B cell (primary cell): ENCODE results near the gene GPN1. TPM values are rescaled to one million over a fixed set of nuclear protein-coding genes. Genes with fewer than 3 reads are reported as not detected.

ENCODE experiments used
- ATAC-seq: fragments of 200-7000 bp; cut with Tn5 transposase; one replicate; pipeline ENCODE4 v1.10.0; 2021; ENCODE audit warnings: low read depth, mild to moderate bottlenecking, moderate number of reproducible peaks, moderate library complexity
- CTCF ChIA-PET: fragments of 350-600 bp; sonication (Branson Sonifier 250); formaldehyde crosslinking; loops from one replicate; lab custom pipeline; 2021; ENCODE audit warnings: antibody characterized with exemption, inconsistent platforms; lab: Charles Lee
- POLR2A ChIA-PET: fragments of 350-600 bp; sonication (Branson Sonifier 250); formaldehyde crosslinking; loops from one replicate; lab custom pipeline; 2021; ENCODE audit warnings: antibody characterized with exemption; lab: Charles Lee
- DNase-seq: peaks from one replicate; pipeline ENCODE4 v3.0.0; 2013
- H2AFZ ChIP-seq: 2 replicates; pipeline ENCODE4 v1.6.1; 2012; ENCODE audit warnings: mild to moderate bottlenecking, low read depth, low read length; ENCODE audit not compliant: insufficient read depth, poor library complexity, severe bottlenecking
- H3K27ac ChIP-seq, 2 donors: 1 replicate in 1 of 2; 2 replicates in 1 of 2; pipeline ENCODE4 v1.5.1; 2012 to 2013; ENCODE audit warnings: low read length in 2 of 2, mild to moderate bottlenecking in 2 of 2, moderate library complexity in 1 of 2
- H3K27me3 ChIP-seq, 4 experiments: fragments of 200-600 bp in 1 of 4; sonication (generic) in 1 of 4; replicated peaks in 1 of 4; 1 replicate in 2 of 4; 2 replicates in 2 of 4; pipeline versions ENCODE4 v1.6.1 to v1.7.0; 2013 to 2016; ENCODE audit warnings: low read length in 3 of 4, mild to moderate bottlenecking in 2 of 4, mixed read lengths in 1 of 4, moderate library complexity in 1 of 4; ENCODE audit not compliant: insufficient read depth in 4 of 4, control insufficient read depth in 3 of 4; ENCODE audit errors: control extremely low read depth in 1 of 4
- H3K36me3 ChIP-seq, 2 experiments: replicated peaks in 1 of 2; 1 replicate in 1 of 2; 2 replicates in 1 of 2; pipeline versions ENCODE4 v1.6.1 to v1.7.1; 2013; ENCODE audit warnings: low read length in 1 of 2; ENCODE audit not compliant: insufficient read depth in 2 of 2, control insufficient read depth in 1 of 2; ENCODE audit errors: control extremely low read depth in 1 of 2, extremely low read depth in 1 of 2
- H3K4me1 ChIP-seq, 2 donors: fragments of 200-600 bp in 1 of 2; sonication (generic) in 1 of 2; 1 replicate in 1 of 2; 2 replicates in 1 of 2; pipeline versions ENCODE4 v1.5.1 to v1.6.1; 2013 to 2017; ENCODE audit warnings: low read length in 2 of 2; ENCODE audit not compliant: control insufficient read depth in 2 of 2, insufficient read depth in 2 of 2
- H3K4me2 ChIP-seq: replicated peaks from 2 replicates; pipeline ENCODE3; 2012; ENCODE audit warnings: mild to moderate bottlenecking, low read depth, low read length; ENCODE audit not compliant: poor library complexity, severe bottlenecking
- H3K4me3 ChIP-seq, 5 experiments: fragments of 200-600 bp in 1 of 5; sonication (generic) in 1 of 5; 1 replicate in 3 of 5; 2 replicates in 2 of 5; pipeline versions ENCODE4 v1.5.1 to v1.7.0; 2011 to 2016; ENCODE audit warnings: low read length in 4 of 5, mild to moderate bottlenecking in 4 of 5, low read depth in 2 of 5, control low read depth in 1 of 5, moderate library complexity in 1 of 5; ENCODE audit not compliant: insufficient read depth in 1 of 5; ENCODE audit errors: control extremely low read depth in 1 of 5, extremely low read depth in 1 of 5
- H3K79me2 ChIP-seq: fragments of 200-600 bp; sonication (generic); one replicate; pipeline ENCODE4 v1.6.0; 2016; ENCODE audit warnings: low read length; ENCODE audit not compliant: control insufficient read depth, insufficient read depth
- H3K9ac ChIP-seq: fragments of 200-600 bp; sonication (generic); 2 replicates; pipeline ENCODE4 v1.6.1; 2017; ENCODE audit warnings: mild to moderate bottlenecking, low read length, moderate library complexity
- H3K9me3 ChIP-seq, 3 donors: one replicate each; pipeline versions ENCODE4 v1.6.1 to v1.7.1; 2013; ENCODE audit warnings: low read length in 2 of 3; ENCODE audit not compliant: control insufficient read depth in 2 of 3, insufficient read depth in 1 of 3; ENCODE audit errors: control extremely low read depth in 1 of 3
- H4K20me1 ChIP-seq: 2 replicates; pipeline ENCODE4 v1.6.0; 2012; ENCODE audit warnings: mild to moderate bottlenecking, low read length; ENCODE audit not compliant: insufficient read depth, control insufficient read depth, poor library complexity, severe bottlenecking
- H3K27ac Mint-ChIP-seq: one replicate; pipeline ENCODE4 v1.8.0; 2021; ENCODE audit warnings: mixed read lengths
- H3K27me3 Mint-ChIP-seq: one replicate; pipeline ENCODE4 v1.8.0; 2021; ENCODE audit warnings: mixed read lengths
- H3K4me1 Mint-ChIP-seq: one replicate; pipeline ENCODE4 v1.8.0; 2021; ENCODE audit warnings: mixed read lengths
- H3K4me3 Mint-ChIP-seq: one replicate; pipeline ENCODE4 v1.8.0; 2021; ENCODE audit warnings: mixed read lengths
- H3K9me3 Mint-ChIP-seq: one replicate; pipeline ENCODE4 v1.8.0; 2022; ENCODE audit warnings: mixed read lengths; ENCODE audit not compliant: insufficient read depth
- EZH2 ChIP-seq: IDR thresholded peaks from 2 replicates; pipeline ENCODE4 v1.6.1; 2012; ENCODE audit warnings: borderline replicate concordance, low read depth, mild to moderate bottlenecking, moderate library complexity, low read length; ENCODE audit not compliant: insufficient read depth, poor library complexity, severe bottlenecking
- WGBS: methylation state at CpG from one replicate; pipeline ENCODE4 v1.1.5; 2013; ENCODE audit warnings: missing lambda C conversion rate; ENCODE audit not compliant: insufficient coverage; 5-methylcytosine and 5-hydroxymethylcytosine counted together
- intact Hi-C: fragments of 100-400 bp; cut with micrococcal nuclease; formaldehyde crosslinking; loops from one replicate; pipeline ENCODE4 v1.10.0; 2022
- polyA plus RNA-seq: library from polyadenylated mRNA; depleted of rRNA; stranded (reverse); fragments of >200 nt; gene quantifications from 2 replicates; pipeline ENCODE4 v1.2.3, GENCODE V29; 2012
- small RNA-seq: library from RNA; depleted of rRNA; stranded (forward); fragments of <200 nt; gene quantifications from one replicate; pipeline ENCODE3, GENCODE V24; 2012; ENCODE audit warnings: low replicate concordance, low read depth; ENCODE audit not compliant: insufficient read length
- total RNA-seq, 2 donors: library from RNA; stranded (reverse); fragments of 120-200 nt in 1 of 2; gene quantifications; 1 replicate in 1 of 2; 2 replicates in 1 of 2; pipeline versions ENCODE4 v1.2.3 to v1.2.4, GENCODE V29; 2013 to 2022
- TF ChIP-seq, protein P1 (sequence below): fragments of 200-600 bp; IDR thresholded peaks from one replicate; pipeline ENCODE4 v1.8.0; 2022; ENCODE audit warnings: antibody characterized with exemption, mild to moderate bottlenecking

GPN1 gene
- total and polyA plus RNA-seq, 2 donors (not counting 1 experiment from before 2014, with no cell fraction given) = 17.5 to 26.0 TPM

DNA sequence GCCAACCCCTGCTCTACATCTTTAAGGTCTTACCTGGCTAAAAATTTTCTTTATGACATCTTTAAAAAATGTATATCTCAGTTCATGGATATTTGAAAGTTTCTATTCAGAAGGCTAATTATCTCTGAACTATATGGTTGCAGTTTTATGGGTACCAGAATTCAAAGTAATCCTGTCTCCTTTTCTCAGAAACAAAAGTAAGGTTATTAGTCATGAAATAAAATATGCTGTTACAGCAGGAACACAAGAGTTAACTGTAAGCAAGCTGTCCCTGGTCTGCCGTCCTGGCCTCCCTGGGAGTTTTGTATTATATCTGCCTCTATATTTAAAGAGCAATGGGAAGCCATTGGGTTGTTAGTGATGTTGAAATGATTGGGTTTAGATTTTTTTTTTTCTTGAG, 68.8 kb downstream of the GPN1 start:
- H3K9me3 Mint-ChIP-seq = no peaks in the 10 kb centered on the region
- H3K4me2 ChIP-seq = no peak overlapping the region
- no peaks in the 10 kb centered on the region for H3K4me1 ChIP-seq
- peaks cover 14 to 43% of the 10 kb centered on the region in 2 experiments for H3K36me3 ChIP-seq
- H3K27ac Mint-ChIP-seq = no peak overlapping the region
- no peaks in the 10 kb centered on the region for H3K79me2 ChIP-seq
- intact Hi-C loops = no loop called here
- H3K27ac ChIP-seq = no peak overlapping the region
- H3K4me3 ChIP-seq = no peak overlapping the region
- ChIA-PET POLR2A (no interaction called here), CTCF (no interaction called here)
- no peaks in the 10 kb centered on the region for H3K9me3 ChIP-seq
- H2AFZ ChIP-seq = no peak overlapping the region
- H3K4me3 Mint-ChIP-seq = no peak overlapping the region
- no peaks in the 10 kb centered on the region for H3K27me3 ChIP-seq
- WGBS = 100% methylated on average over 1 of the region's 1 CpG
- no peak for TF ChIP-seq EZH2
- TF ChIP-seq, protein P1, sequence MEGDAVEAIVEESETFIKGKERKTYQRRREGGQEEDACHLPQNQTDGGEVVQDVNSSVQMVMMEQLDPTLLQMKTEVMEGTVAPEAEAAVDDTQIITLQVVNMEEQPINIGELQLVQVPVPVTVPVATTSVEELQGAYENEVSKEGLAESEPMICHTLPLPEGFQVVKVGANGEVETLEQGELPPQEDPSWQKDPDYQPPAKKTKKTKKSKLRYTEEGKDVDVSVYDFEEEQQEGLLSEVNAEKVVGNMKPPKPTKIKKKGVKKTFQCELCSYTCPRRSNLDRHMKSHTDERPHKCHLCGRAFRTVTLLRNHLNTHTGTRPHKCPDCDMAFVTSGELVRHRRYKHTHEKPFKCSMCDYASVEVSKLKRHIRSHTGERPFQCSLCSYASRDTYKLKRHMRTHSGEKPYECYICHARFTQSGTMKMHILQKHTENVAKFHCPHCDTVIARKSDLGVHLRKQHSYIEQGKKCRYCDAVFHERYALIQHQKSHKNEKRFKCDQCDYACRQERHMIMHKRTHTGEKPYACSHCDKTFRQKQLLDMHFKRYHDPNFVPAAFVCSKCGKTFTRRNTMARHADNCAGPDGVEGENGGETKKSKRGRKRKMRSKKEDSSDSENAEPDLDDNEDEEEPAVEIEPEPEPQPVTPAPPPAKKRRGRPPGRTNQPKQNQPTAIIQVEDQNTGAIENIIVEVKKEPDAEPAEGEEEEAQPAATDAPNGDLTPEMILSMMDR = no peak
- no peaks in the 10 kb centered on the region for H3K27me3 Mint-ChIP-seq
- ATAC-seq = no peak
- no peaks in the 10 kb centered on the region for H4K20me1 ChIP-seq
- no peak overlapping the region for H3K9ac ChIP-seq
- DNase-seq = no peak
- no peaks in the 10 kb centered on the region for H3K4me1 Mint-ChIP-seq

Small RNA genes lying within 50 kb of the gene (small RNA-seq; reads per million reads assigned to genes)
- not detected for gene RF00340

Other genes with a start within 250 kb of the GPN1 start
- 29.0 and 31.7 TPM in 2 replicates for gene ZNF513, start 248.3 kb upstream of the GPN1 start, total RNA-seq
- gene ZNF513, start 248.3 kb upstream of the GPN1 start, polyA plus RNA-seq = 29.5 and 36.8 TPM in 2 replicates
- gene PPM1G, start 219.5 kb upstream of the GPN1 start, total RNA-seq = 45.5 and 48.9 TPM in 2 replicates
- 23.7 and 27.1 TPM in 2 replicates for gene PPM1G, start 219.5 kb upstream of the GPN1 start, polyA plus RNA-seq
- gene NRBP1, start 200.4 kb upstream of the GPN1 start, total RNA-seq = 109 and 115 TPM in 2 replicates
- 69.2 and 105 TPM in 2 replicates for gene NRBP1, start 200.4 kb upstream of the GPN1 start, polyA plus RNA-seq
- gene KRTCAP3, start 186.7 kb upstream of the GPN1 start, total RNA-seq = 15.0 and 16.5 TPM in 2 replicates
- 8.6 TPM in 2 replicates for gene KRTCAP3, start 186.7 kb upstream of the GPN1 start, polyA plus RNA-seq
- 33.3 and 41.0 TPM in 2 replicates for gene IFT172, start 139.3 kb upstream of the GPN1 start, total RNA-seq
- 20.1 and 21.4 TPM in 2 replicates for gene IFT172, start 139.3 kb upstream of the GPN1 start, polyA plus RNA-seq
- gene FNDC4, start 133.8 kb upstream of the GPN1 start, total RNA-seq = not detected in 2 replicates
- gene FNDC4, start 133.8 kb upstream of the GPN1 start, polyA plus RNA-seq = 0.17 and 0.31 TPM in 2 replicates
- not detected in 2 replicates for gene GCKR, start 132.2 kb upstream of the GPN1 start, total RNA-seq
- not detected in 2 replicates for gene GCKR, start 132.2 kb upstream of the GPN1 start, polyA plus RNA-seq
- 65.2 and 72.3 TPM in 2 replicates for gene ZNF512, start 46.0 kb upstream of the GPN1 start, total RNA-seq
- 26.4 and 33.3 TPM in 2 replicates for gene ZNF512, start 46.0 kb upstream of the GPN1 start, polyA plus RNA-seq
- gene CCDC121, start within 50 bp of the GPN1 start, total RNA-seq = 1.3 and 2.2 TPM in 2 replicates
- gene CCDC121, start within 50 bp of the GPN1 start, polyA plus RNA-seq = 0.65 and 0.95 TPM in 2 replicates
- 40.2 and 40.7 TPM in 2 replicates for gene SUPT7L, start 34.6 kb downstream of the GPN1 start, total RNA-seq
- 42.4 and 56.9 TPM in 2 replicates for gene SUPT7L, start 34.6 kb downstream of the GPN1 start, polyA plus RNA-seq
- gene SLC4A1AP, start 34.8 kb downstream of the GPN1 start, total RNA-seq = 23.1 and 25.6 TPM in 2 replicates
- gene SLC4A1AP, start 34.8 kb downstream of the GPN1 start, polyA plus RNA-seq = 8.9 and 14.7 TPM in 2 replicates
- 26.5 and 26.9 TPM in 2 replicates for gene MRPL33, start 142.7 kb downstream of the GPN1 start, total RNA-seq
- gene MRPL33, start 142.7 kb downstream of the GPN1 start, polyA plus RNA-seq = 14.4 and 32.4 TPM in 2 replicates